ENCODE data around the gene HELQ. TPM values are rescaled to one million over a fixed set of nuclear protein-coding genes. Genes with fewer than 3 reads are reported as not detected.

HELQ gene
- total RNA-seq, 1 experiment from 2014 or later = 11.5 TPM

- H3K4me3 ChIP-seq (ENCODE audit: low read depth, low read length, poor library complexity, severe bottlenecking) = no peak overlapping the region
- H3K36me3 ChIP-seq (ENCODE audit: insufficient read depth, low read length, poor library complexity, severe bottlenecking) = no peaks in the 10 kb centered on the region
- no peaks in the 10 kb centered on the region for H3K4me1 ChIP-seq (ENCODE audit: insufficient read depth, low read length, poor library complexity, severe bottlenecking)
- BruUV-seq (replicated peaks) = no TSS peak
- no peaks in the 10 kb centered on the region for H3K9me3 ChIP-seq (ENCODE audit: low read depth, low read length, poor library complexity, severe bottlenecking)
- no peak for TF ChIP-seq EZH2 (IDR thresholded peaks at IDR 0.05; ENCODE audit: borderline replicate concordance, low read depth, low read length, poor library complexity, severe bottlenecking)
- TF ChIP-seq CTCF (conservative IDR thresholded peaks at IDR 0.05; ENCODE audit: low read depth, low read length) = no peak
- no peak overlapping the region for H3K27ac ChIP-seq (ENCODE audit: low read depth, low read length, poor library complexity, severe bottlenecking)
- DNase-seq (ENCODE audit: low spot score) = no peak
- ChIA-PET CTCF (no interaction called here), POLR2A (ENCODE audit: low non-redundant PET) (no interaction called here)
- no peaks in the 10 kb centered on the region for H3K27me3 ChIP-seq (replicated peaks; ENCODE audit: insufficient read depth, low read depth, low read length, poor library complexity)
- intact Hi-C loops (cut with micrococcal nuclease; ENCODE audit: unreplicated experiment) = no loop called here
These were observed 85.6 kb downstream of the HELQ start for GRCh38 chr4:83369831-83370639.

- Histone ChIP-seq H3K4me1 (ENCODE audit: insufficient read depth, low read length, poor library complexity, severe bottlenecking) (no peaks in the 10 kb centered on the region), H3K9me3 (ENCODE audit: low read depth, low read length, poor library complexity, severe bottlenecking) (no peaks in the 10 kb centered on the region), H3K36me3 (ENCODE audit: insufficient read depth, low read length, poor library complexity, severe bottlenecking) (no peaks in the 10 kb centered on the region), H3K27ac (ENCODE audit: low read depth, low read length, poor library complexity, severe bottlenecking) (no peak overlapping the region), H3K4me3 (ENCODE audit: low read depth, low read length, poor library complexity, severe bottlenecking) (no peak overlapping the region), H3K27me3 (replicated peaks; ENCODE audit: insufficient read depth, low read depth, low read length, poor library complexity) (no peaks in the 10 kb centered on the region)
- intact Hi-C loops (cut with micrococcal nuclease; ENCODE audit: unreplicated experiment) = no loop called here
- BruUV-seq (replicated peaks) = no TSS peak
- no peak for DNase-seq (ENCODE audit: low spot score)
- POLR2A ChIA-PET (ENCODE audit: low non-redundant PET) = no interaction called here
- no peak for TF ChIP-seq EZH2 (IDR thresholded peaks at IDR 0.05; ENCODE audit: borderline replicate concordance, low read depth, low read length, poor library complexity, severe bottlenecking)
- TF ChIP-seq CTCF (conservative IDR thresholded peaks at IDR 0.05; ENCODE audit: low read depth, low read length) = no peak
- CTCF ChIA-PET = no interaction called here
These were observed 91.3 kb downstream of the HELQ start for GRCh38 chr4:83364312-83364711.

- no peaks in the 10 kb centered on the region for H3K27me3 ChIP-seq (replicated peaks; ENCODE audit: insufficient read depth, low read depth, low read length, poor library complexity)
- ChIA-PET CTCF (interaction anchor here (1.1 kb wide), 1 partner anchor 11 kb away, joined by 4 read pairs; no protein-coding TSS in a partner anchor), POLR2A (ENCODE audit: low non-redundant PET) (no interaction called here)
- H3K9me3 ChIP-seq (ENCODE audit: low read depth, low read length, poor library complexity, severe bottlenecking) = no peaks in the 10 kb centered on the region
- no TSS peak for BruUV-seq (replicated peaks)
- no peaks in the 10 kb centered on the region for H3K36me3 ChIP-seq (ENCODE audit: insufficient read depth, low read length, poor library complexity, severe bottlenecking)
- no peak overlapping the region for H3K27ac ChIP-seq (ENCODE audit: low read depth, low read length, poor library complexity, severe bottlenecking)
- H3K4me3 ChIP-seq (ENCODE audit: low read depth, low read length, poor library complexity, severe bottlenecking) = no peak overlapping the region
- TF ChIP-seq CTCF (conservative IDR thresholded peaks at IDR 0.05; ENCODE audit: low read depth, low read length) (peak; percentile 45), EZH2 (IDR thresholded peaks at IDR 0.05; ENCODE audit: borderline replicate concordance, low read depth, low read length, poor library complexity, severe bottlenecking) (no peak)
- intact Hi-C loops (cut with micrococcal nuclease; ENCODE audit: unreplicated experiment) = no loop called here
- H3K4me1 ChIP-seq (ENCODE audit: insufficient read depth, low read length, poor library complexity, severe bottlenecking) = no peaks in the 10 kb centered on the region
- DNase-seq (ENCODE audit: low spot score) = peak; percentile 32
These were observed 92.9 kb downstream of the HELQ start for GRCh38 chr4:83362492-83363329.
